ENCODE results near the gene PPM1F.
A peak's percentile ranks its signal among the peaks of the same experiment; 100 is the strongest.

The PPM1F gene, protein sequence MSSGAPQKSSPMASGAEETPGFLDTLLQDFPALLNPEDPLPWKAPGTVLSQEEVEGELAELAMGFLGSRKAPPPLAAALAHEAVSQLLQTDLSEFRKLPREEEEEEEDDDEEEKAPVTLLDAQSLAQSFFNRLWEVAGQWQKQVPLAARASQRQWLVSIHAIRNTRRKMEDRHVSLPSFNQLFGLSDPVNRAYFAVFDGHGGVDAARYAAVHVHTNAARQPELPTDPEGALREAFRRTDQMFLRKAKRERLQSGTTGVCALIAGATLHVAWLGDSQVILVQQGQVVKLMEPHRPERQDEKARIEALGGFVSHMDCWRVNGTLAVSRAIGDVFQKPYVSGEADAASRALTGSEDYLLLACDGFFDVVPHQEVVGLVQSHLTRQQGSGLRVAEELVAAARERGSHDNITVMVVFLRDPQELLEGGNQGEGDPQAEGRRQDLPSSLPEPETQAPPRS

DNA sequence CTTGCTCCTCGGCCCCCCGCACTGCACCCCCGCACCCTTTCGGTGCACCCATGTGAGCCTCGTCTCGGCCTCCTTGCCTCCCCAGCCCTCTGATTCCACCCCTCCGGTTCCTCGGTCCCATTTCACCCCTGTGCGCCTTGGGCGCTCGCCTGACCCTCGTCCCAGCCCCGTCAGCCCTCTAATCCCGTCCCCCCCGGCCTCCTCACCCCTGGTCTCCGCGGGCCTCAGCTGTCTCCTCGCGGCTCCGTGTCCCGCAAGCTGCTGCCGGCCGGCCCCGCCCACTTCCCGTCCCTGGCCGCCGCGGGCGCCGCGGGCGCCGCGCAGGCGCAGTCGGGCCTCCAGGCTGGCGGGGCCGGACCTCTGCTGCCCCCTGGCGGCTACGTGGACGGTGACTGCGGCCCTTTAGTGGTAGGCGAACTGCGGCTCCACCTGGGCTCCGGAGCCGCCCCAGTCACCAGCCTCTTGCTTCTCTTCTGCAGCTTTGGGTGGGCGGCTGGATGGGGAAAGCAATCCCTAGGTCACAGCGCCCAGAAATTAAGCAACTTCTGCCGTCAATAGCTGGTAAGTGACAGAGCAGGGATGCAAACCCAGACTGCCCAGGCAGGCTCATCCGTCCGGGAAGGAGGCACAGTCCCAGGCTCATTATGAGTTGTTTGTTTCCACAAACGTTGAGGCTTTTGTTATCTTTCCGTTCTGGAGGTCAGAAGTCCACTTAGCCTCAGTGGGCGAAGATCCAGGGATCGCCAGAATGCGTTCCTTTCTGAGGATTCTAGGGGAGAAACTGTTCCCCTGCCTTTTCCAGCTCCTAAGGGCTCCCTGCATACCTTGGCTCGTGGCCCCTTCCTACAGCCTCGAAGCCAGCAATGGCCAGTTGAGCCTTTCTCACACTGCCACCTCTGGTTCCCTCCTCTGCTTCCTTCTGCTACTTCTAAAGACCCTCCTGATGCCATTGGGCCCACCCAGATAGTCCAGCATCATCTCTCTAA is at the start of gene PPM1F:
PPM1F (minus strand) TSS at position 263 of the 986 bp plus-strand sequence. CDS start 6,800 bp downstream, outside the sequence.
- Histone ChIP-seq H3K4me3 (ENCODE audit: low read depth in 1 of 2, low read length in 2 of 2) (peak within 1 kb of the TSS; percentile 62 to 76), H3K4me1 (ENCODE audit: control insufficient read depth in 1 of 2, insufficient read depth in 2 of 2, low read length in 2 of 2) (peaks cover 5 to 10% of the 10 kb centered on the region in 2 donors), H3K27me3 (ENCODE audit: low read depth, low read length) (no peaks in the 10 kb centered on the region), H3K27ac (ENCODE audit: low read length) (no peak within 1 kb of the TSS), H3K36me3 (ENCODE audit: control insufficient read depth in 1 of 2, insufficient read depth in 2 of 2, low read length in 2 of 2) (peaks cover 0 to under 1% of the 10 kb centered on the region in 2 donors), H3K9me3 (ENCODE audit: control insufficient read depth in 1 of 2, low read length in 2 of 2) (no peaks in the 10 kb centered on the region)

DNA sequence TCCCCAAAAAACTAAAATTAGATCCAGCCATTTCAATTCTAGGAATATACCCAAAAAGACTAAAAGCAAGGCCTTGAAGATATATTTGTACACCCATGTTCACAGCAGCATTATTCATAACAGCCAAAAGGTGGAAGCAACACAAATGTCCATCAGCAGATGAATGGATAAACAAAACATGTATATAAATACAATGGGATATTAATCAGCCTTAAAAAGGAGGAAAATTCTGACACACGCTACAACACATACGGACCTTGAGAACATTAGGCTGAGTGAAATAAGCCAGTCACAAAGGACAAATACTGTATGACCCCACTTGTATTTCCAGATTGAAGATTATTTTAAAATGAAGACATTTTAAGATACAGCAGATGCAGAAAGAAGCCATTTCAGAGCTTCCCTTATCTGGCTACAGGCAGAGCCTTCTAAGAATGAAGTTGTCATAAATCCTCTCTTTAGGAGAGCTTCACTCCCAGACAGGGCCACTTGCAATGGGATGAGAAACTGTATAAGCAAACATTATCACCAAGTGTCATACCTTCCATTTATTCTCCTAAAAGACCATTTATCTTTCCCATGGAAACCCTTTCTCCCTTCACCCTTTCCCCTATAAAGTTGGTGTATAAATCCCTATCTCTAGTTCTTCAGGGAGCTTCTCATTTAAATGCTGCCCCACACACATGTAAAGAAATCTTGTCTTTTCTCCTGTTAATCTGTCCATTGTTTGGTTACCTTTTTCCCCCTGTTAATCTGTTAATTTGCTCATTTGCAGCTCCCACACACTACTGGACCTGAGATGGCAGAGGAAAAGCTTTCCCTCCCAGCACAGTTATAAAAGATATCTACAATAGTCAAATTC is 49.2 kb upstream of the PPM1F start:
- Histone ChIP-seq H3K4me3 (ENCODE audit: low read depth in 1 of 2, low read length in 2 of 2) (no peak overlapping the region), H3K4me1 (ENCODE audit: control insufficient read depth in 1 of 2, insufficient read depth in 2 of 2, low read length in 2 of 2) (no peaks in the 10 kb centered on the region), H3K9me3 (ENCODE audit: control insufficient read depth in 1 of 2, low read length in 2 of 2) (no peaks in the 10 kb centered on the region), H3K27ac (ENCODE audit: low read length) (no peak overlapping the region), H3K27me3 (ENCODE audit: low read depth, low read length) (no peaks in the 10 kb centered on the region), H3K36me3 (ENCODE audit: control insufficient read depth in 1 of 2, insufficient read depth in 2 of 2, low read length in 2 of 2) (no peaks in the 10 kb centered on the region)

DNA sequence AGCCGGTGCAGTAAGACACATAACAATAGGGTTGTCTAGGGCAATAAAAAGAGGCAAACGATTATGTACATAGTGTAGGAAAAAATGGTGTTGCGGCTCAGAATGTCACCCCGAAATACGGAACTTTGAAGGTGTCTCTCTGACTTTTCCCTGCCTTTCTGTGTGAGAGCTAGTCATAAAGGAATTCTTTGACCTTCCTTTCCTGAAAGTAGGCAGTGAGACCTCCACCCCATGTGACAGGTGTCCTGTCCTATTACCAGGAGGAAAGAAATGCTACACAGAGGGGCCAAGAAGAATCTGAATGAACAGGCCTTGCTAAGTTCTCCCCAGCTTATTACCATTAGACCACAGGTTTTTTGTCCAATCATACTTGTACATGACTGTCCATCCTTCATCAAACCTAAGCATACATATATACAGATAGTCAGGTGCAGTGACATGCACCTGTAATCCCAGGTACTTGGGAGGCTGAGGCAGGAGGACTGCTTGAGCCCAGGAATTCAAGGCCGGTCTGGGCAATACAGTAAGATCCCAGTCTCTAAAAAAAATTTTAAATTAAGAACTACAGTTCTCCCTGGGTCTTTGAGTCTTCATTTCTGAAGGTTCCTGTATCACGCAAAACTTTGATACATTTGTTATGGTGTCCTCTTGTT is 46.1 kb upstream of the PPM1F start:
- Histone ChIP-seq H3K27me3 (ENCODE audit: low read depth, low read length) (no peaks in the 10 kb centered on the region), H3K4me3 (ENCODE audit: low read depth in 1 of 2, low read length in 2 of 2) (no peak overlapping the region), H3K27ac (ENCODE audit: low read length) (no peak overlapping the region), H3K36me3 (ENCODE audit: control insufficient read depth in 1 of 2, insufficient read depth in 2 of 2, low read length in 2 of 2) (no peaks in the 10 kb centered on the region), H3K4me1 (ENCODE audit: control insufficient read depth in 1 of 2, insufficient read depth in 2 of 2, low read length in 2 of 2) (no peaks in the 10 kb centered on the region), H3K9me3 (ENCODE audit: control insufficient read depth in 1 of 2, low read length in 2 of 2) (no peaks in the 10 kb centered on the region)

DNA sequence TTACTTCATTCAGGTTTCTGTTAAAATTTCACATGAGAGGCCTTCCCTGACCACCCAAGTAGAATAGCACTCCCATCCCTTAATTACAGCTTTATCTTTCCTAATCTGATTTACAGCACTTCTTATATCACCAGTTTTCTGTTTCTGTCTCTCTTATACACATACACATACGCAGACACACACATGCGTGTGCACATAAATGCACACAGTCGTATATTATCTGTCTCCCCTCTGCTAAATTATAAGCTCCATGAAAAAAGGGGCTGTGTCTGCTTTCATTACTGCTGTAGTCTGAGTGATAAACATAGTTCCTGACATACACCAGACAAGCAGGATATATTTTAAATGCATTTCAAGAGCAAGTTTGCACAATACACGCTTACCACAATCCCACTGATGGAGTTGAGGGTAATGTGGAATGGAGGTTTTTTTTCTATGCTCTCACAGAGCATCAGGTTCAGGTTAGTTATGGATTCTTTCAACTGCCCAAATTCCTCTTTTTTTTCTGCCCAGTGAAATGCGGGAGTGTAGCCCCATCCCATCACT is 43.6 kb upstream of the PPM1F start:
- H3K4me1 ChIP-seq (ENCODE audit: control insufficient read depth in 1 of 2, insufficient read depth in 2 of 2, low read length in 2 of 2), result no peaks in the 10 kb centered on the region
- H3K27ac ChIP-seq (ENCODE audit: low read length), result no peak overlapping the region

DNA sequence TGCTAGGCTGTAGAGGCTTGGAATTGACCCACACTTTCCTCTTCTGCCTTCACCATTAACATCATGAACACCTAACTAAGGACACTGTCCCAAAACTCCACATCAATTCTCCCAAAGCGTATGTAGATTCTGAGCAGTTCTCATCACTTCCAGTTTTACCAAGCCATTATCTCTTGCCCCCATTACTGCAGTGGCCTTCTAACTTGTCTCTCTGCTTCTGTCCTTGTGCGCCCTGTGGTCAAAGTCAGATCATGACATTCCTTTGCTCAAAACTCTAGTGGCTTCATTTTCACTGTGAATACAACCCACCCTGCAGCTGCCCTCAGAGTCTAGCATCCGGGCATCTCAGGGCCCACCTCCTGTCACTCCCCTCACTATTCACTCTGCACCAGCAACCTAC is 43.0 kb upstream of the PPM1F start:
- H3K4me3 ChIP-seq (ENCODE audit: low read depth in 1 of 2, low read length in 2 of 2), result no peak overlapping the region
- H3K36me3 ChIP-seq (ENCODE audit: control insufficient read depth in 1 of 2, insufficient read depth in 2 of 2, low read length in 2 of 2), result no peaks in the 10 kb centered on the region
- H3K9me3 ChIP-seq (ENCODE audit: control insufficient read depth in 1 of 2, low read length in 2 of 2), result no peaks in the 10 kb centered on the region
- no peaks in the 10 kb centered on the region for H3K4me1 ChIP-seq (ENCODE audit: control insufficient read depth in 1 of 2, insufficient read depth in 2 of 2, low read length in 2 of 2)
- no peak overlapping the region for H3K27ac ChIP-seq (ENCODE audit: low read length)
- no peaks in the 10 kb centered on the region for H3K27me3 ChIP-seq (ENCODE audit: low read depth, low read length)

More for the DNA sequence above, 43.6 kb upstream of the PPM1F start:
- Histone ChIP-seq H3K4me3 (ENCODE audit: low read depth in 1 of 2, low read length in 2 of 2) (no peak overlapping the region), H3K9me3 (ENCODE audit: control insufficient read depth in 1 of 2, low read length in 2 of 2) (no peaks in the 10 kb centered on the region), H3K27me3 (ENCODE audit: low read depth, low read length) (no peaks in the 10 kb centered on the region), H3K36me3 (ENCODE audit: control insufficient read depth in 1 of 2, insufficient read depth in 2 of 2, low read length in 2 of 2) (no peaks in the 10 kb centered on the region)

DNA sequence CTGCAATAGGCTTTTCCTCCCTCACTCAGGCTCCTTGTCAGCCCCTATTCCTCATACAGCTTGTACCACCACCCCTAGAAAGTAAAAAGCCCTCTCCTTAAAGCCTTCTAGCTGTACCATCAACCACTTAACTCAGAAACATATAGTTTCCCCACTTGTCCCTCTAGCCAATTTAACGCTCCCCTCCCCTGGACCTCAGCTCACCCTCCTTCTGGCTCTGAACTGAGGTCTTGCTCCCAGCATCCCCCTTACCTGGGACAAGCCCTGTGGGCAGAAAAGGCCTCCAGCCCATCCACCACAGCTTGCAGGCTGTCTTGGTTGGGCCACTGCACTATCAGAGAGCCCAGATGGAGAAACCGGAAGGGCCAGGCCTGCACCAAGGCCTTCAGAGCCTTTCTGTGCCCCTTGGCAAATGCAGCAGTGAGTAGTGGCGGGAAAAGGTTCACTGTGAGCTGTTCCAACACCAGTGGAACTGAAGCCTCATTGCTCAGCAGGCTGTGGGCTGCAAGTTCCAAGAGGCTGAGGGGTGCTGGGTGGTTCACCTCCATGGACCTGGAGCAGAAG is 42.3 kb upstream of the PPM1F start:
- no peaks in the 10 kb centered on the region for H3K9me3 ChIP-seq (ENCODE audit: control insufficient read depth in 1 of 2, low read length in 2 of 2)
- no peak overlapping the region for H3K27ac ChIP-seq (ENCODE audit: low read length)
- H3K36me3 ChIP-seq (ENCODE audit: control insufficient read depth in 1 of 2, insufficient read depth in 2 of 2, low read length in 2 of 2), result no peaks in the 10 kb centered on the region
- no peaks in the 10 kb centered on the region for H3K27me3 ChIP-seq (ENCODE audit: low read depth, low read length)
- H3K4me1 ChIP-seq (ENCODE audit: control insufficient read depth in 1 of 2, insufficient read depth in 2 of 2, low read length in 2 of 2), result no peaks in the 10 kb centered on the region
- H3K4me3 ChIP-seq (ENCODE audit: low read depth in 1 of 2, low read length in 2 of 2), result no peak overlapping the region

DNA sequence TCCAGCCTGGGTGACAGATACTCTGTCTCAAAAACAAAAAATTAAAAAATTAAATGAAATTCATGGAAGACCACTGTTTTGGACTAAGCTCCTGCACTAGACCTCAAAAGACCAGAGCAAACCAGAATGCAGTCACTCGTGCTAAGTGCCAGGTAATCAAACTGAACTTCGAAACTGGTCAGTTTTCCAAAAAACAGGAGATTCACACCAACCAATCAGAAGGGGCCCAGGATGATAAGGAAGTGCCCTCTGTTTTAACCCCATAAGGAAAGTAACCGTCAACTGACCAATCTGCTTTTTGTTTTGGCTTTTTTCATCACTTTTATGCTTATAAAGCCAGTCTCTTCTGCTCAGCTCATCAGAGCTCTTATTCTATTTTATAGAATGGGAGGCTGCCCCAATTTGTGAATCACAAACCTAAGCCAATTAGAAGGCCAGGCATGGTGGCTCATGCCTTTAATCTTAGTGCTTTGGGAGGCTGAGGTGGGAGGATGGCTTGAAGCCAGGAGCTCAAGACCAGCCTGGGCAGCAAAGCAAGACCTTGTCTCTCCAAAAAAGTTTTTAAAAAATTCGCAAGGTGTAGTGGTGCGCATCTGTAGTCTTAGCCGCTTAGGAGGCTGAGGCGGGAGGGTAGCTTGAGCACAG is 40.1 kb upstream of the PPM1F start:
- Histone ChIP-seq H3K36me3 (ENCODE audit: control insufficient read depth in 1 of 2, insufficient read depth in 2 of 2, low read length in 2 of 2) (no peaks in the 10 kb centered on the region), H3K9me3 (ENCODE audit: control insufficient read depth in 1 of 2, low read length in 2 of 2) (no peaks in the 10 kb centered on the region), H3K27me3 (ENCODE audit: low read depth, low read length) (no peaks in the 10 kb centered on the region), H3K27ac (ENCODE audit: low read length) (no peak overlapping the region), H3K4me3 (ENCODE audit: low read depth in 1 of 2, low read length in 2 of 2) (no peak overlapping the region), H3K4me1 (ENCODE audit: control insufficient read depth in 1 of 2, insufficient read depth in 2 of 2, low read length in 2 of 2) (no peaks in the 10 kb centered on the region)

DNA sequence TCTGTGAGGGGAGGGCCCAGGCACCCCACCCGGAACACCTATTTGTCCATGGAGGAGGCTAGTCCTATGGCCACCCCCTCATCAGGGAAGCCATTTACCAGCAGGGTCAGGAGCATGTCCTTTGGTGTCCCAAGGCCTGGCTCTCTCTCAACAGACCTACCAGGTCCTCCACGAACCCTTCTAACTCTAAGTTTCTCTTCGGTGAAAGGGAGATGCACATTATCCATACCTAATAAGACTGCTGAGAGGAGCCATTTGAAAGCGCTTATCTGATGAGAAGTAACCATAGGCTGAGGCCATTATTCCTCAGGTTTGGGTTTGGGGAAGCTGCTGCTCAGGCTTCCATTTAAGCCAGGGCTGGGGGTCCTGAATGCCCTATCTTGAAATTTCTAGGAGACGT is 39.1 kb upstream of the PPM1F start:
- Histone ChIP-seq H3K27me3 (ENCODE audit: low read depth, low read length) (no peaks in the 10 kb centered on the region), H3K36me3 (ENCODE audit: control insufficient read depth in 1 of 2, insufficient read depth in 2 of 2, low read length in 2 of 2) (no peaks in the 10 kb centered on the region), H3K27ac (ENCODE audit: low read length) (no peak overlapping the region), H3K9me3 (ENCODE audit: control insufficient read depth in 1 of 2, low read length in 2 of 2) (no peaks in the 10 kb centered on the region), H3K4me1 (ENCODE audit: control insufficient read depth in 1 of 2, insufficient read depth in 2 of 2, low read length in 2 of 2) (no peaks in the 10 kb centered on the region), H3K4me3 (ENCODE audit: low read depth in 1 of 2, low read length in 2 of 2) (no peak overlapping the region)

DNA sequence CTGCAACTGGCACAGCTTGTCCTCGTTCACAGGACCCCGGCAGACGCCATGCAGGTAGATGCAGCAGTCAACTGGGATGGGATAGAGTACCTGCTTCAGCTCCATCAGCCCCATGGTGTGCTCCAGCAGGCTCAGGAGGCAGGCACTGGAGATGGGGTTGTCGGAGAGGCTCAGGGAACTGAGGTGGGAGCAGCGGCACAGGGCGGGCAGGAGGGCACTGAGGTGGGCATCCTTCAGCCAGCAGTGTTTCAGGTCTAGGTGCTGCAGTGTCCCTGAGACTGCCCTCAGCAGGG is 38.6 kb upstream of the PPM1F start:
- no peaks in the 10 kb centered on the region for H3K36me3 ChIP-seq (ENCODE audit: control insufficient read depth in 1 of 2, insufficient read depth in 2 of 2, low read length in 2 of 2)
- H3K4me3 ChIP-seq (ENCODE audit: low read depth in 1 of 2, low read length in 2 of 2), result no peak overlapping the region
- H3K27me3 ChIP-seq (ENCODE audit: low read depth, low read length), result no peaks in the 10 kb centered on the region
- no peak overlapping the region for H3K27ac ChIP-seq (ENCODE audit: low read length)
- no peaks in the 10 kb centered on the region for H3K4me1 ChIP-seq (ENCODE audit: control insufficient read depth in 1 of 2, insufficient read depth in 2 of 2, low read length in 2 of 2)
- H3K9me3 ChIP-seq (ENCODE audit: control insufficient read depth in 1 of 2, low read length in 2 of 2), result no peaks in the 10 kb centered on the region

Measured in muscle layer of duodenum (tissue), 2 donors.